ENCODE data around the gene SYMPK.

The SYMPK gene

DNA sequence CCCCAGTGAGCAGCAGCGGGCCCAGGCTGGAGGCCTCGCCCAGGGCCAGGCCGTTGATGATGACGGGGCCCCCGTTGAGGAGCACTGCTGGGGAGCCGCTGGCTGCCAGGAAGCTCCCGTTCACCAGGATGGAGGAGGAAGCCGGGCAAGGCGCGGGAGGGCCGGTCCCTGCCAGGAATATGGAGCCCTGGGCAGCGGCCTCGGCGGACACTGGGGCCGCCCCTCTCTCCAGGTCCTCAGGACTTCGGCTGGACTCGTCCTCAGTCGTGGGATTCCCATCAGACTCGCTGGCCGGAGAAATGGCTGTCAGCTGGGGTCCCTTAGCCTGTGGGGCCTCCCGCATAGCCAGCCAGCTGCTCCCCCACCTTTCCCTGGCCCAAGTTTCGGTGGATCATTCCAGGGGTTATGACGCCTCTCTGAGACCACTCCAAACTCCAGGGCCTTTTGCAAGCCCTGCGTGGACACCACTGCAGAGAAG lies 96.0 kb downstream of the SYMPK start:
- peak; percentile 33 for DNase-seq (ENCODE audit: low read depth)

DNA sequence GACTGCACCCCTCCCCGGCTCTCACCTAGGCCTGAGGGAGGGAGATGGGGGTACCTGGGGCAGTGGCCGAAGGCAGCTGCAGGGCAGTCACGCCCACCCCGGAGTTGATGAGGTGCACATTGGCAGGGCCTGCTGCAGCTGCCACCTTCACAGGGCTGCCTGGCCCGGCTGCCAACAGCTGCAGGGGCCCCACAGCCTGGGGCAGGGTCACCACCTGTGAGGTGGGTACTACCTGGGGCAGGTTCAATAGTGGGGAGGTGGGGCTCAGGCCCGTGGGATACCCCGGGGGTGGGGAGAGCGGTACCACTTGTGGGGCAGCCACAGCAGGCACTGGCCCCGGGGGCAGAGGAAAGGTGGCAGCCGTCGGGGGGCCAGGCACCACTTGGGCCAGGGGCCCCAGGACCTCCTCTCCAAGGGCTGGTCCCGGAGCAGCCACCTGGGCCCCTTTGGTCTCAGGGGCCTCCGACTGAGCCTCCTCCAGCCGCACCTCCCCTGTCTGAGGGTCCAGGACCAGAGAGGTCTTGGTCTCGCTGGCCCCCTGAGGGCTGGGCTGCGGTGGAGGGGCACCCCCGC lies 96.6 kb downstream of the SYMPK start:
- DNase-seq (ENCODE audit: low read depth) = no peak

- no peak for DNase-seq (ENCODE audit: low read depth)
These were observed 97.1 kb downstream of the SYMPK start for GRCh38 chr19:45765702-45766295.

Measured in iris pigment epithelial cell (primary cell).